NCI-H1417 (cell line): Measurements from ENCODE around the gene MTR.
"Not testable (repeated sequence)": the region's sequence is repeated elsewhere in the genome, so short reads cannot be mapped to it uniquely, and the experiment has no call there.

ENCODE experiments used
- DNase-seq, 3 experiments: peaks; one replicate each; lab custom pipeline; 2025; lab: John Stamatoyannopoulos, UW

MTR gene

GRCh38 chr1:236904892-236905741, 110.0 kb downstream of the MTR start:
- no peak for DNase-seq

DNA sequence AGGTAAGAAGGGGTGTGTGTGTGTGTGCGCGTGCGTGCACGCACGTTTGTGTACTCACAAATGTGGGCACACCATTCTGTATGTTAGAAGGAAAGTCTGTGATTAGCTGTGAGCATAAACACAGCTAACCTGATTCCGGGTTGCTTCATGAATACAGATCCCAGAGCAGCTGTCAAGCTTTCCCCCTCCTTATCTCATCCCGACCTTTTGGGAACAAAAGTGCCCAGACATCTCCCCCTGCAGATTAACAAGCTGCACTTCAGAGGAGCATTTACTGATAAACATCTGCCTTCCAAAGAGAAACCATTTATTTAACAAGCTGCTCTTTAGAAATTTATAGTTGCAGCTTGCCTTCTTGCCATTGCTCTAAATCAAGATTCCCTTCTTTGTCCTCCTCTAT, 112.1 kb downstream of the MTR start:
- DNase-seq: no peak

DNA sequence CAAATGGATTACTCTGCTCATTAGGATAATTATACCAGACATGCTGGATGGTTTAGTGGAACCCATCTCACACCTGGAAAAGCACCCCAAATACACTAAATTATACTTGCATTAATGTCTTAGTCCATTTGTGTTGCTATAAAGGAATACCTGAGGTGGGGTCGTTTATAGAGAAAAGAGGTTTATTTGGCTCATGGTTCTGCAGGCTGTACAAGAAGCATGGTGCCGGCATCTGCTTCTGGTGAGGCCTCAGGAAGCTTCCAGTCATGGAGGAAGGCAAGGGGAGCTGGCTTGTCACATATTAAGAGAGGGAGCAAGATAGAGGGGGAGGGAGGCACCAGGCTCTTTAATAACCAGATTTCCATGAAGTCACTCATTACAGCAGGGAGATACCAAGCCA, 113.6 kb downstream of the MTR start:
- no peak for DNase-seq

- DNase-seq: not testable (repeated sequence)
Measured at GRCh38 chr1:236911047-236911446, 116.0 kb downstream of the MTR start.

GRCh38 chr1:236913371-236914037, 118.4 kb downstream of the MTR start:
- no peak for DNase-seq

- no peak for DNase-seq
Measured at GRCh38 chr1:236914375-236914774, 119.3 kb downstream of the MTR start.

- no peak for DNase-seq
Measured at GRCh38 chr1:236916131-236916800, 121.2 kb downstream of the MTR start.

GRCh38 chr1:236917448-236917847, 122.4 kb downstream of the MTR start:
- no peak for DNase-seq

GRCh38 chr1:236920286-236920894, 125.3 kb downstream of the MTR start:
- no peak for DNase-seq

- no peak for DNase-seq
Measured at GRCh38 chr1:236921610-236922009, 126.5 kb downstream of the MTR start.

DNA sequence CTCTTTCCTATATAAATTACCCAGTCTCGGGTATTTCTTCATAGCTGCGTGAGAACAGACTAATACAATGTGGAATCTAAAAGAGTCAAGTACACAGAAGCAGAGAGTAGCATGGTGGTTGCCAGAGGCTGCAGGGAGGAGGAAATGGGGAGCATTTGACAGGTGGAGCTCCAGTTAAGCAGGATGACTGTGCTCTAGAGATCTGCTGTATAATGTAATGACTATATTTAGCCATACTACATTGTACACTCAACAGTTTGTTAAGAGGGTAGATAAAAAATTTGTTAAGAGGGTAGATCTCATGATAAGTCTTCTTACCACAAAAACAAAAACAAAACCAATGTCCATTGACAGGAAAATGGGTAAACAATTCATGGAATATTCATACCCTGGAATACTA, 127.1 kb downstream of the MTR start:
- DNase-seq: no peak

DNA sequence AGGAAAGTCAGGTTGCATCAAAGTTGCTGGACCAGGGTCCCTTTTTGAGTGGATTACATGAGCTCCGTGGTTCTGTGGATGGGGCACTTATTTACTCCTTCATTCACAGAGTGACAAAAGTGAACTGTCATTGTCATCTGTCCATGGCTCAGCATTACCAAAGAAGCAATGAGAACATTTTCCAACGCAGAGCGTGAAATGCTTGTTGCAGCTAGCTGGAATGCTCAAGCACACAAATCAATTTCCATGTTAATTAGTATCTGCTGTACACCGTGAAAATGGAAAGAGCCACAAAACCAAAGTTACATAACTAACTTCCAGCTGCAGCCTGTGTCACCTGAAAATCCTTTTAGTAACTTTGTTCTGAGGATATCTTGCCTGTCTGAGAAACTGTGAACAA, 130.3 kb downstream of the MTR start:
- DNase-seq: no peak

DNA sequence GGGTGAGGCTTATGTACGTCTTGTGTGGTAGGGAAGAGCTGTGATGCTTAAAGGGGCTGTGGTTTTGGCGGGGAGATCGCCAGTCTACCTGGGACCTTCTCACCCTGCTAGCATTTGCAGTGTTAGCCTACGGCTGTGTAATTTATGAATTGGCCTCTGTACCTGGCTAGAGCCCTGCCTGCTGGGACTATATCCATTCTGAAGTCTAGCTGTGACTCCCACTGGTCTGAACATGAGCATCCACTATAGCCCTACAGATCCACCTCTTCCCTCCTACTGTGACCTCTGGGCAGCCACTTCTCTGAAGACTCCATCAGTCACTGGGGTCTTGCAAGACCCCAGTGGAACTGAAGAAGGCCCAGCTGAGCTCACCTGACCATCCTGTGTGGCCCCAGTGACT, 135.4 kb downstream of the MTR start:
- no peak for DNase-seq

- no peak for DNase-seq
Measured at GRCh38 chr1:236938760-236939159, 143.7 kb downstream of the MTR start.

DNA sequence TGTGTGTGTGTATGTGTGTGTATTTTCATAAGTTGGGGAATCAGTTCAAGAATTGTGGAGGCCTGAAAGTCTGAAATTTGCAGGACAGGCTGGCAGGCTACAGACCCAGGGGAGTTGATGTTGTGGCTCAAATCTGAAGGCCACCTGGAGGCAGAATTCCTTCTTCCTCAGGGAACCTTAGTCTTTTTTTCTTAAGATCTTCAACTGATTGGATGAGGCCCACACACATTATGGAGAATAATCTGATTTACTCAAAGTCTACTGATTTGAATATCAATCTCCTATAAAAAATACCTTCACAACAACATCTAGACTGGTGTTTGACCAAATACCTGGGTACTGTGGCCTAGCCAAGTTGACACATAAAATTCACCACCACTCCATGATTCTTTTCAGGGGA, 147.3 kb downstream of the MTR start:
- DNase-seq: no peak

GRCh38 chr1:236944556-236944955, 149.5 kb downstream of the MTR start:
- DNase-seq: no peak

DNA sequence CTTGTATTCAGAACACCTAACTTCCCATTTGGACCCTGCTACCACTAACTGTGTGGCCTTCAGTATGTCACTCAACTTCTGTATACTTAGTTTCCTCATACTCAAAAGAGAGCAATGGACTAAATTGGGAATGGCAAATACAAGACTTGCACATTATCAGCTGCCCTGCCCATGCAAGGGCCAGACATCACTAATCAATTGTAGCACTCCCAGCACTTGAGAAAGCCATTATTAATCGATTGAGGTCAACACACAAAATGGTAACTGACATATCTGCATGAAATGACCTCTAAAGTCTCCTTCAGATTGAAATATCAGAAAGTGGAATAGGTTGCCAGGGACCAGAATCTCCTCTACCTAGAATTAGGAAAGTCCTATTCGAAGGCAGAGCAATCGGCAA, 149.9 kb downstream of the MTR start:
- no peak for DNase-seq

DNA sequence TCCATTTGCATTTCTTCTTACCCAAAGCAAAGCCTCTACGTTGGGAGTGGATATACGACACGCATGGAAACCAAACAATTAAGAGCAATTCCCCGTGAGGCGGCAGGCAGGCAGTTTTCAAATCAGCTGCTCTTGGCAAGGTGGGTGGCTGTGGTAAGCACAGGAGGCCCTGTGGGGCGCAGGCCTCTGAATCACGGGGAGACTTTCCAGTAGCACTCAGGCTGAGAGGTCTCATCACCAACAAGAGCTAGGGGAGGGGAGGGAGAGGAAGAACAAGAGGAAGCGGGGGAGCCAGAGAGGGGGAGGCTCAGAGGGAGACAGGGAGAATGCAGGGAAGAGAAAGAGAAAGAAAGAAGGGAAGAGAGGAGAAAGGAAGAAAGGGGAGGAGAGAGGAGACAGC, 152.7 kb downstream of the MTR start:
- no peak for DNase-seq

GRCh38 chr1:236948381-236948780, 153.3 kb downstream of the MTR start:
- no peak for DNase-seq

DNA sequence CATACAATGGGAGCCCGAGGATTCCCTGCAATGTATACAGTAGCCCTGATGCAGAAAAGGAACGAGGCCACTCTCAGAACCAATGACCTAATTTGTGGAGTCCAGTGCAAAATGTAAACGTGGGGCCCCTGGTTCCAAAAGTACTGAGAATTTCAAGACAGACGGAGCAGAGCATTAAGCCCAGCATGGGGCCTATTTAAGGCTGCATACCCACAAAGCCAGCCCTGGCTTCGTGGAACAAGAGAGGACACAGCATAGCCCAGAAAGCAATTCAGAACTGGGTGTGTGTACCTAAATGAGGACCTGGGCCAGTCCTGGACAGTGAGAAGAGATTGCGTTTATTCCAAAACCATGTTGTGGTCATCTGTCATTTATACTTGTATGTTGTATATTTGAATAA, 153.9 kb downstream of the MTR start:
- DNase-seq: no peak

GRCh38 chr1:236950365-236950764, 155.3 kb downstream of the MTR start:
- DNase-seq: no peak

DNA sequence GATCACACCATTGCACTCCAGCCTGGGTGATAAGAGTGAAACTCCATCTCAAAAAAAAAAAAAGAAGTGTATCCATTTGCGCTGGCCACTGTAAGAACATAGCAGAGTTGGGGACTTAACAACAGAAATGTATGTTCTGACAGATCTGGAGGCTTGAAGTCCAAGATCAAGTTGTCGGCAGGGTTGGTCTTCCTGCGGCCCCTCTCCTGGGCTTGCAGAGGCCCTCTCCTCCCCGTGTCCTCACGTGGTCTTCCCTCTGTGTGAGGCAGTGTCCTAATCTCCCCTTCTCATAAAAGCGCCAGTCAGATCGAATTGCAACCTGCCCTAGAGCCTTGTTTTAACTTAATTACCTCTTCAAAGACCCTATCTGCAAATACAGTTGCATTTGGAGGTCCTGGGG, 156.6 kb downstream of the MTR start:
- no peak for DNase-seq
